GM19324 (cell line): ENCODE results near the gene PTH1R.

Experiments used
- ATAC-seq: cut with Tn5 transposase; IDR thresholded peaks from one replicate; pipeline ENCODE4 v1.9.1; 2021; ENCODE audit warnings: mild to moderate bottlenecking, moderate library complexity; ENCODE audit not compliant: unreplicated experiment, low FRiP score

The PTH1R gene

GRCh38 chr3:46925585-46925934, 48.0 kb downstream of the PTH1R start:
- ATAC-seq: no peak

- no peak for ATAC-seq
Observed at GRCh38 chr3:46926039-46926438, 48.5 kb downstream of the PTH1R start.

GRCh38 chr3:46926447-46926846, 48.9 kb downstream of the PTH1R start:
- ATAC-seq: no peak

- peak; percentile 45 for ATAC-seq
Observed at GRCh38 chr3:46926871-46927717, 49.6 kb downstream of the PTH1R start.

- ATAC-seq: no peak
Observed at GRCh38 chr3:46927718-46928073, 50.2 kb downstream of the PTH1R start.

GRCh38 chr3:46928282-46928681, 50.8 kb downstream of the PTH1R start:
- ATAC-seq: no peak

- no peak for ATAC-seq
Observed at GRCh38 chr3:46929324-46929723, 51.8 kb downstream of the PTH1R start.

GRCh38 chr3:46930166-46930944, 52.8 kb downstream of the PTH1R start:
- ATAC-seq: no peak

GRCh38 chr3:46930945-46931403, 53.5 kb downstream of the PTH1R start:
- no peak for ATAC-seq

- ATAC-seq: no peak
Observed at GRCh38 chr3:46931631-46932331, 54.3 kb downstream of the PTH1R start.

GRCh38 chr3:46932455-46933225, 55.1 kb downstream of the PTH1R start:
- ATAC-seq: no peak

GRCh38 chr3:46933261-46933660, 55.7 kb downstream of the PTH1R start:
- ATAC-seq: no peak

- ATAC-seq: no peak
Observed at GRCh38 chr3:46934072-46934471, 56.6 kb downstream of the PTH1R start.

- no peak for ATAC-seq
Observed at GRCh38 chr3:46934498-46935167, 57.1 kb downstream of the PTH1R start.

GRCh38 chr3:46935168-46935858, 57.8 kb downstream of the PTH1R start:
- ATAC-seq: no peak

GRCh38 chr3:46935989-46936558, 58.6 kb downstream of the PTH1R start:
- no peak for ATAC-seq

- ATAC-seq: no peak
Observed at GRCh38 chr3:46936733-46937250, 59.3 kb downstream of the PTH1R start.

- no peak for ATAC-seq
Observed at GRCh38 chr3:46938118-46938517, 60.6 kb downstream of the PTH1R start.
